ENCODE results near the gene LIPN.

- no peak for TF ChIP-seq CTCF (IDR thresholded peaks at IDR 0.05; ENCODE audit: extremely low read depth in 1 of 2, insufficient read depth in 1 of 2, low read depth in 1 of 2, low read length in 2 of 2)
- TF ChIP-seq POLR2AphosphoS5 (IDR thresholded peaks at IDR 0.05; ENCODE audit: insufficient read depth, low read depth, low read length) = no peak
- no peak for TF ChIP-seq FOS (IDR thresholded peaks at IDR 0.05; ENCODE audit: borderline replicate concordance, insufficient read depth, low read length)
- no peak for TF ChIP-seq MAX (IDR thresholded peaks at IDR 0.05; ENCODE audit: insufficient read depth, insufficient read length)
- TF ChIP-seq POLR2A (IDR thresholded peaks at IDR 0.05; ENCODE audit: low read depth, low read length) = no peak
- TF ChIP-seq MYC (IDR thresholded peaks at IDR 0.05; ENCODE audit: low read depth, low read length) = no peak
- TF ChIP-seq EZH2 (IDR thresholded peaks at IDR 0.05; ENCODE audit: borderline replicate concordance, low read depth, low read length, severe bottlenecking) = no peak
- no peak for TF ChIP-seq GATA2 (IDR thresholded peaks at IDR 0.05; ENCODE audit: insufficient read depth, insufficient read length, low read depth, low read length)
These were observed 46.1 kb downstream of the LIPN start for GRCh38 chr10:88805924-88806323.

Data from endothelial cell of umbilical vein (primary cell).